Ascending aorta (tissue), 2 donors: ENCODE measurements around the gene INPP4A. TPM values are rescaled to one million over a fixed set of nuclear protein-coding genes. Genes with fewer than 3 reads are reported as not detected.

Experiments used
- DNase-seq, 2 donors: peaks; one replicate each; pipeline ENCODE4 v3.0.0-alpha.2; 2019; ENCODE audit warnings: low spot score in 2 of 2
- H3K27ac ChIP-seq, 2 donors: fragments of 200-600 bp; sonication (generic); one replicate each; pipeline ENCODE4 v1.5.1; 2016 to 2017; ENCODE audit warnings: mild to moderate bottlenecking in 1 of 2
- H3K27me3 ChIP-seq: fragments of 200-600 bp; sonication (generic); one replicate; pipeline ENCODE4 v1.5.1; 2017
- H3K36me3 ChIP-seq, 2 donors: fragments of 200-600 bp; sonication (generic); one replicate each; pipeline ENCODE4 v1.5.1; 2016
- H3K4me1 ChIP-seq, 2 donors: fragments of 200-600 bp; sonication (generic); one replicate each; pipeline ENCODE4 v1.5.1; 2016 to 2017; ENCODE audit warnings: mild to moderate bottlenecking in 1 of 2
- H3K4me3 ChIP-seq, 2 donors: fragments of 200-600 bp; sonication (generic); one replicate each; pipeline ENCODE4 v1.5.1; 2016 to 2017; ENCODE audit warnings: mild to moderate bottlenecking in 1 of 2
- H3K9me3 ChIP-seq, 2 donors: fragments of 200-600 bp; sonication (generic); one replicate each; pipeline ENCODE4 v1.5.1; 2016
- intact Hi-C: fragments of 100-400 bp; cut with DNase I; formaldehyde crosslinking; loops from one replicate; pipeline ENCODE4 v1.15.1; 2023
- total RNA-seq: library from RNA; depleted of rRNA; stranded (reverse); fragments of >200 nt; gene quantifications from one replicate; pipeline ENCODE4 v1.1.0, GENCODE V29; 2016
- TF ChIP-seq, protein P1 (sequence below), 3 experiments: fragments of 200-600 bp in 2 of 3; fragments of 450-650 bp in 1 of 3; sonication (generic) in 2 of 3; IDR thresholded peaks; one replicate each; pipeline ENCODE4 v1.5.1; 2016 to 2019; ENCODE audit warnings: antibody characterized with exemption in 3 of 3, mild to moderate bottlenecking in 1 of 3, moderate library complexity in 1 of 3

INPP4A gene
- total RNA-seq, 1 donor from 2014 or later = 52.8 TPM

DNA sequence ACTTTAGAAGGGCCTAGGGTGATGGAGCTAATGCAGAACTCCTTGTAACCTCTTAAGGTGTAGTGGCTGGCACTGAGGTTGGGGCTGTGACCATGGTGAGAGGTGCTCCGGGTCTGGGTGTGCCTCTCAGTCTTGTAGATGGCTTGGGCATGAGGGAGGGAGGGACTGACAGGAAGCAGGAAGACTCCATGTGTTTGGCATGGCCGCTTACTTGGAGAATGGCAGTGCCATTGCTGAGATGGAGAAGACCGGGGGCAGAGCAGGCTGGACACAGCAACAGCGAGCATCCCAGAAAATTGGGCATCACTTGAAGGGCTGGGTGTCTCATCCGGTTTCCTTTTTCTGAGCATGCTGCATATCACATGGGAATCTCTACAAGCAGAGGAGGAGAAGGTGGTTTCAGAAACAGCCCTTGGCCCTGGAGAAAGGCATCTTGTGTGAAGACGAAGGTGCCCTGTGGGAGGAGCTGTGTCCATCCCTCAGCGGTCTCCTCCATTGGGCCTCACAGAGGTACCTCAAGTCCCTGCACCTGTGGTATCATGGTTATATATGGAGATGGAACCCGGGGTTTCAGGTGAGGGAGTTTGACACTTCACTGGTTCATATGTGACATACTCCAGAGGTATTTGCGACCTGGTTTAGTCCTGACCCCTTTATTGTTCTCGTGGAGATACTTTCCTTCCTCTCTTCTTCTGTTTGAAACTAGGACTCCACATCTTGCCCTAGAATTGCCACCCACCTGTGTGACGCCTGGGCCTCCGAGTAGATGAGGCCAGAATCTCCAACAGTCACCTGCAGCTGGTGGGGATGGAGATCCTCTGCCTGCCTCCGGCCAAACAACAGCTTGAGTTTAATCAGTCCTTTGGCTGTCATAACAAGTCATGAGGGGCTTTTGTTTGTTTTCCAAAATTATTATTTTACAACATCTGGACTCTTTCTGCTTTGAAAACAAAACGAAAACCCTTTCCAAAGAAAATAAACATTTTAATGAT is 45.6 kb downstream of the INPP4A start:
- TF ChIP-seq, protein P1, sequence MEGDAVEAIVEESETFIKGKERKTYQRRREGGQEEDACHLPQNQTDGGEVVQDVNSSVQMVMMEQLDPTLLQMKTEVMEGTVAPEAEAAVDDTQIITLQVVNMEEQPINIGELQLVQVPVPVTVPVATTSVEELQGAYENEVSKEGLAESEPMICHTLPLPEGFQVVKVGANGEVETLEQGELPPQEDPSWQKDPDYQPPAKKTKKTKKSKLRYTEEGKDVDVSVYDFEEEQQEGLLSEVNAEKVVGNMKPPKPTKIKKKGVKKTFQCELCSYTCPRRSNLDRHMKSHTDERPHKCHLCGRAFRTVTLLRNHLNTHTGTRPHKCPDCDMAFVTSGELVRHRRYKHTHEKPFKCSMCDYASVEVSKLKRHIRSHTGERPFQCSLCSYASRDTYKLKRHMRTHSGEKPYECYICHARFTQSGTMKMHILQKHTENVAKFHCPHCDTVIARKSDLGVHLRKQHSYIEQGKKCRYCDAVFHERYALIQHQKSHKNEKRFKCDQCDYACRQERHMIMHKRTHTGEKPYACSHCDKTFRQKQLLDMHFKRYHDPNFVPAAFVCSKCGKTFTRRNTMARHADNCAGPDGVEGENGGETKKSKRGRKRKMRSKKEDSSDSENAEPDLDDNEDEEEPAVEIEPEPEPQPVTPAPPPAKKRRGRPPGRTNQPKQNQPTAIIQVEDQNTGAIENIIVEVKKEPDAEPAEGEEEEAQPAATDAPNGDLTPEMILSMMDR (IDR thresholded peaks at IDR 0.05) = no peak
- Histone ChIP-seq H3K27ac (no peak overlapping the region), H3K4me1 (peaks cover 0 to 3% of the 10 kb centered on the region in 2 donors)

DNA sequence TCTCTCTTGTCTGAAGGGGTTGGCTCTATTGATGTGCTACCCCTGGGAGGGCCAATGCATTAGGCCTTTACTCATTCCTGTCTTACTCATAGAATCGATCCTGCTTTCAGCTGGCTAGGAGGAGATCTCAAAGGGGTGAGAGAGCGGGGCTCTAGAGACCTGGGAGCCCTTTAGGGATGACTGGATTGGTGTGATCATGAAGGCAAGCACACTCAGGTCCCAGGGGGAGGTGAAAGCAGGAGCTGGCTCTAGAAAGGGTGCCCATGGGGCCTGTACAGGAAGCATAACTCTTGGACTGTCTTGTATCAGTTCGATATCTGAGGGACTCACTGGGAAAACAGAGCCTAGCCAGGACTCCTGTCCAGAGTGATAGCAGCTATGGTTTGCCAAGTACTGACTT is 47.8 kb downstream of the INPP4A start:
- no peak for DNase-seq
- intact Hi-C loops = no loop called here
- TF ChIP-seq, protein P1 (IDR thresholded peaks at IDR 0.05) = no peak
- Histone ChIP-seq H3K27ac (no peak overlapping the region), H3K4me1 (no peaks in the 10 kb centered on the region), H3K27me3 (no peaks in the 10 kb centered on the region), H3K36me3 (no peaks in the 10 kb centered on the region), H3K4me3 (no peak overlapping the region), H3K9me3 (peaks cover 0 to 3% of the 10 kb centered on the region in 2 donors)

More for the DNA sequence above, 45.6 kb downstream of the INPP4A start:
- no peak for DNase-seq
- no peaks in the 10 kb centered on the region for H3K36me3 ChIP-seq
- H3K27me3 ChIP-seq = no peaks in the 10 kb centered on the region
- no peak overlapping the region for H3K4me3 ChIP-seq
- peaks cover 0 to 3% of the 10 kb centered on the region in 2 donors for H3K9me3 ChIP-seq
- intact Hi-C loops = no loop called here

DNA sequence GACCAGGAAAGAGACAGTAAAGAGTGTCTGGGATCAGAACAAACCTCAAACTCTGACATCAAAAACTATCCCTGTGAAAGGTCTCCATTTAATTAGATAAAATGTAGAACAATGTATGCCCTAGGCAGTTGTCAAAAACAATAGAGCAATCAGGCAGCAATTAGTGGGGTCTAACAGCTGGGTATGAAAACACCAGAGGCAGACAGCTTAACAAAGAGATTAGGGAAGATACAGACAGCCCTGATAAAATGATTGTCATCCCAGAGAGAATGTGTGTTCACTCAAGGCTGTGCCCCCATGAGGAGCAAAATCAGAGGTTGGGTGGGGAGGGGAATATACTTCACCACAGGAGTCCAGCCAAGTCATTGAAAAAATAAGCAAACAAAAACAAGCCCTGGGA is 50.0 kb downstream of the INPP4A start:
- Histone ChIP-seq H3K4me1 (peaks cover 0 to 5% of the 10 kb centered on the region in 2 donors), H3K36me3 (no peaks in the 10 kb centered on the region), H3K9me3 (peaks cover 0 to 3% of the 10 kb centered on the region in 2 donors), H3K4me3 (no peak overlapping the region), H3K27ac (no peak overlapping the region), H3K27me3 (no peaks in the 10 kb centered on the region)
- DNase-seq = no peak
- intact Hi-C loops = no loop called here
- TF ChIP-seq, protein P1 (IDR thresholded peaks at IDR 0.05) = no peak

DNA sequence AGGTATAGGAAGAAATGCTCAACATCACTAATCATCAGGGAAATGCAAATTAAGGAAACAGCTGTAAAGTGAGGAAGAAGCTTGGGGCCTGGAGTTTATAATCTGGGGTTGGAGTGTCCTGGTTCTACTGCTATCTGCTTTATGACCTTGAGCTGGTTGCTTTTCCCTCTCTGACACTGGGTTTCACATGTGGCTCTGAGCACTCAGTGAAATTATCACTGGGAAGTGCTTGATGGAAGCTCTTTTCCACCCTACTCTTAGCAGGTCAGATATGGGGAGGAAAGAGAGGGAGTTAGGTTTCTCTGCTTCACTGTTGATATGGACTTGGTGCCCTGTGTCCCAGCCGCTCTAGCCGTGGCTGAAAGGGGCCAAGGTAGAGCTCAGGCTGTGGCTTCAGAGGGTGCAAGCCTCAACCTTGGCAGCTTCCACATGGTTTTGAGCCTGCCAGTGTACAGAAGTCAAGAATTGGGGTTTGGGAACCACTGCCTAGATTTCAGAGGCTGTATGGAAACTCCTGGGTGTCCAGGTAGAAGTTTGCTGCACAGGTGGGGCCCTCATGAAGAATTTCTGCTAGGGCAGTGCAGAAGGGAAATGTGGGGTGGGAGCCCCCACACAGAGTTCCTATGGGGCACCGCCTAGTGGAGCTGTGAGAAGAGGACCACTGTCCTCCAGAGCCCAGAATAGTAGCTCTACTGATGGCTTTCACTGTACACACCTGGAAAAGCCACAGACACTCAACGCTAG is 52.3 kb downstream of the INPP4A start:
- Histone ChIP-seq H3K27me3 (no peaks in the 10 kb centered on the region), H3K4me3 (no peak overlapping the region), H3K4me1 (peaks cover 0 to 5% of the 10 kb centered on the region in 2 donors), H3K27ac (no peak overlapping the region), H3K9me3 (peaks cover 0 to 3% of the 10 kb centered on the region in 2 donors), H3K36me3 (no peaks in the 10 kb centered on the region)
- DNase-seq = no peak
- TF ChIP-seq, protein P1 (IDR thresholded peaks at IDR 0.05) = no peak
- intact Hi-C loops = no loop called here

DNA sequence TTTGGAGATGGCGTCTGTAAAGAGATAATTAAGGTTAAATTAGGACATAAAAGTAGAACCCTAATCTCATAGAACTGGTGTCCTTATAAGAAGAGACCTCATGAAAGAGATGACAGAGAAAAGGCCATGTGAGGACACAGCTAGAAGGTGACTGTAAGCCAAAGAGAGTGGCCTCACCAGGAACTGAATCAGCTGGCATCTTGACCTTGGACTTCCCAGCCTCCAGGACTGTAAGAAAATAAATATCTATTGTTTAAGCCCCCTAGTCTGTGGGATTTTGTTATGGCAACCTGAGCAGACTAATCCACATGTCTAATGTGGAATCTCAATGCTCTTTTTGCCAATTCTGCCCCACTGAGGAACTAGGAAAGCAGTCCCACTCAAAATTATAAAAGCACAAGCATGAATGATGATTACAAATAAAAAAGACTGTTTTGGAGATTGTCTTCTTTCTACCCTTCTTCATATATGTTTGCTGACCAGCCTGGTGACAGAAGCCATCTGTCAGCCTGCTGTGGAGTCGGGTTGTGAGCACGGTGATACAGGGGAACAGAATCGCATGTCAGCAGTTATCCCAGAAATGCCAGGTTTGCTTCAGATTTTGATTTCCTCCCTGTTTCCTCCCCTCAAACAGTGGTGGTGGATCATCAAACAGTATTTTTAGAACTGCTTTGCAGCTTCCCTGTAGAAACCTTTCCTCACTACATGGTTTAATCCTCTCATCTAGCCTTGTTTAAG is 54.2 kb downstream of the INPP4A start:
- H3K27me3 ChIP-seq = no peaks in the 10 kb centered on the region
- TF ChIP-seq, protein P1 (IDR thresholded peaks at IDR 0.05) = no peak
- H3K4me1 ChIP-seq = peaks cover 0 to 13% of the 10 kb centered on the region in 2 donors
- intact Hi-C loops = no loop called here
- no peaks in the 10 kb centered on the region for H3K36me3 ChIP-seq
- no peak for DNase-seq
- H3K27ac ChIP-seq = peak overlapping the region in 1 of 2 donors; percentile 6
- H3K4me3 ChIP-seq = no peak overlapping the region
- H3K9me3 ChIP-seq = peaks cover 0 to 3% of the 10 kb centered on the region in 2 donors
